ENCODE data around the gene NF2.

NF2 gene

GRCh38 chr22:29633514-29634312 lies 30.3 kb downstream of the NF2 start:
- no peak for DNase-seq

GRCh38 chr22:29634847-29635246 lies 31.4 kb downstream of the NF2 start:
- no peak for DNase-seq

GRCh38 chr22:29635734-29636357 lies 32.4 kb downstream of the NF2 start:
- peak; percentile 37 for DNase-seq

GRCh38 chr22:29636751-29637150 lies 33.3 kb downstream of the NF2 start:
- no peak for DNase-seq

- no peak for DNase-seq
Observed at GRCh38 chr22:29637181-29637580, 33.7 kb downstream of the NF2 start.

GRCh38 chr22:29638678-29639077 lies 35.2 kb downstream of the NF2 start:
- DNase-seq, result no peak

GRCh38 chr22:29639096-29639495 lies 35.7 kb downstream of the NF2 start:
- no peak for DNase-seq

GRCh38 chr22:29641042-29641699 lies 37.7 kb downstream of the NF2 start:
- no peak for DNase-seq

GRCh38 chr22:29641700-29642330 lies 38.4 kb downstream of the NF2 start:
- DNase-seq, result no peak

GRCh38 chr22:29642694-29643093 lies 39.3 kb downstream of the NF2 start:
- DNase-seq, result no peak

- no peak for DNase-seq
Observed at GRCh38 chr22:29647954-29648737, 44.7 kb downstream of the NF2 start.

GRCh38 chr22:29650370-29650769 lies 46.9 kb downstream of the NF2 start:
- no peak for DNase-seq

GRCh38 chr22:29651652-29652051 lies 48.2 kb downstream of the NF2 start:
- no peak for DNase-seq

- DNase-seq, result no peak
Observed at GRCh38 chr22:29654420-29654819, 51.0 kb downstream of the NF2 start.

GRCh38 chr22:29654882-29655281 lies 51.4 kb downstream of the NF2 start:
- DNase-seq, result no peak

- DNase-seq, result no peak
Observed at GRCh38 chr22:29658176-29658575, 54.7 kb downstream of the NF2 start.

- no peak for DNase-seq
Observed at GRCh38 chr22:29660021-29660420, 56.6 kb downstream of the NF2 start.

- DNase-seq, result no peak
Observed at GRCh38 chr22:29661336-29661735, 57.9 kb downstream of the NF2 start.

- DNase-seq, result no peak
Observed at GRCh38 chr22:29663180-29663821, 59.9 kb downstream of the NF2 start.

GRCh38 chr22:29665486-29665885 lies 62.1 kb downstream of the NF2 start:
- DNase-seq, result no peak

GRCh38 chr22:29668673-29669072 lies 65.2 kb downstream of the NF2 start:
- DNase-seq, result no peak

GRCh38 chr22:29670626-29671025 lies 67.2 kb downstream of the NF2 start:
- no peak for DNase-seq

Data from CD4-positive, alpha-beta T cell treated with Interleukin-17A for 1 hour (primary cell).